Tibial nerve (tissue), 3 donors: ENCODE measurements around the gene ATP5MC3.

Source experiments
- POLR2A ChIP-seq, 2 donors: fragments of 450-650 bp; IDR thresholded peaks; one replicate each; pipeline ENCODE4 v1.6.1; 2017; ENCODE audit warnings: antibody characterized with exemption in 2 of 2, mild to moderate bottlenecking in 2 of 2, moderate library complexity in 2 of 2
- TF ChIP-seq, protein P1 (sequence below), 5 experiments: fragments of 200-600 bp in 3 of 5; fragments of 450-650 bp in 2 of 5; sonication (generic) in 3 of 5; IDR thresholded peaks; one replicate each; pipeline ENCODE4 v1.5.1; 2016 to 2019; ENCODE audit warnings: antibody characterized with exemption in 5 of 5, mild to moderate bottlenecking in 3 of 5, moderate library complexity in 2 of 5

DNA sequence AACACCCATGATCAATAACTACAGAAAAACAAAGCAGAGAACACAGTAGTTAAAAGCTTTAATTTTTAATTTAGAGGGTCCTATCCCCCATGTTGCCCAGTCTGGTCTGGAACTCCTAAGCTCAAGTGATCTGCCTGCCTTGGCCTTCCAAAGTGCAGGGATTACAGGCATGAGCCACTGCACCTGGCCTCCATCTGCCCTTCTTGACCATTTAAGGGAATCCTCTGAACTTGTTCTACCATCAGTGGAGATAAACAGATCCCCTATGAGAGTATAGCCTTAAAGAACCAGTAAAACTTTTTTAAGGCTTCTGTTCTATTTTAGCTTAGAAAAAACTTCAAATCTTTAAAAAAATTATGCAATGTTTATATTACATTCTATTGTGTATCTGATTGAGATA is 13.5 kb upstream of the ATP5MC3 start:
- TF ChIP-seq, protein P1, sequence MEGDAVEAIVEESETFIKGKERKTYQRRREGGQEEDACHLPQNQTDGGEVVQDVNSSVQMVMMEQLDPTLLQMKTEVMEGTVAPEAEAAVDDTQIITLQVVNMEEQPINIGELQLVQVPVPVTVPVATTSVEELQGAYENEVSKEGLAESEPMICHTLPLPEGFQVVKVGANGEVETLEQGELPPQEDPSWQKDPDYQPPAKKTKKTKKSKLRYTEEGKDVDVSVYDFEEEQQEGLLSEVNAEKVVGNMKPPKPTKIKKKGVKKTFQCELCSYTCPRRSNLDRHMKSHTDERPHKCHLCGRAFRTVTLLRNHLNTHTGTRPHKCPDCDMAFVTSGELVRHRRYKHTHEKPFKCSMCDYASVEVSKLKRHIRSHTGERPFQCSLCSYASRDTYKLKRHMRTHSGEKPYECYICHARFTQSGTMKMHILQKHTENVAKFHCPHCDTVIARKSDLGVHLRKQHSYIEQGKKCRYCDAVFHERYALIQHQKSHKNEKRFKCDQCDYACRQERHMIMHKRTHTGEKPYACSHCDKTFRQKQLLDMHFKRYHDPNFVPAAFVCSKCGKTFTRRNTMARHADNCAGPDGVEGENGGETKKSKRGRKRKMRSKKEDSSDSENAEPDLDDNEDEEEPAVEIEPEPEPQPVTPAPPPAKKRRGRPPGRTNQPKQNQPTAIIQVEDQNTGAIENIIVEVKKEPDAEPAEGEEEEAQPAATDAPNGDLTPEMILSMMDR (IDR thresholded peaks at IDR 0.05), result no peak
- TF ChIP-seq POLR2A (IDR thresholded peaks at IDR 0.05), result no peak
